Immature natural killer cell (primary cell): Measurements from ENCODE around the gene WASHC2C. TPM values are rescaled to one million over a fixed set of nuclear protein-coding genes. Genes with fewer than 3 reads are reported as not detected.
"Not testable (repeated sequence)": the region's sequence is repeated elsewhere in the genome, so short reads cannot be mapped to it uniquely, and the experiment has no call there.

Source experiments
- DNase-seq, 3 donors: peaks; one replicate each; pipeline ENCODE4 v3.0.0; 2022; ENCODE audit warnings: mixed read lengths in 1 of 3
- H3K27ac Mint-ChIP-seq, 6 donors: one replicate each; pipeline ENCODE4 v1.8.0; 2020; ENCODE audit warnings: mixed read lengths in 6 of 6, mild to moderate bottlenecking in 5 of 6, inconsistent platforms in 4 of 6, moderate library complexity in 3 of 6
- H3K27me3 Mint-ChIP-seq, 3 donors: one replicate each; pipeline ENCODE4 v1.8.0; 2020 to 2021; ENCODE audit warnings: low read depth in 3 of 3, mild to moderate bottlenecking in 3 of 3, mixed read lengths in 3 of 3, moderate library complexity in 3 of 3, inconsistent platforms in 1 of 3
- H3K36me3 Mint-ChIP-seq, 3 donors: one replicate each; pipeline ENCODE4 v1.8.0; 2020; ENCODE audit warnings: mixed read lengths in 3 of 3, inconsistent platforms in 2 of 3, mild to moderate bottlenecking in 2 of 3
- H3K4me1 Mint-ChIP-seq, 2 donors: one replicate each; pipeline ENCODE4 v1.8.0; 2020; ENCODE audit warnings: inconsistent platforms in 2 of 2, mild to moderate bottlenecking in 2 of 2, mixed read lengths in 2 of 2, moderate library complexity in 1 of 2
- H3K4me3 Mint-ChIP-seq, 5 donors: one replicate each; pipeline ENCODE4 v1.8.0; 2020; ENCODE audit warnings: mild to moderate bottlenecking in 5 of 5, mixed read lengths in 5 of 5, inconsistent platforms in 3 of 5, moderate library complexity in 3 of 5
- H3K9me3 Mint-ChIP-seq, 6 donors: one replicate each; pipeline ENCODE4 v1.8.0; 2020; ENCODE audit warnings: mild to moderate bottlenecking in 6 of 6, mixed read lengths in 6 of 6, inconsistent platforms in 4 of 6, moderate library complexity in 3 of 6
- polyA plus RNA-seq, 3 donors: library from polyadenylated mRNA; unstranded; fragments of 300-500 nt; fragmentation: Illumina TruSeq; gene quantifications; one replicate each; pipeline ENCODE4 v1.2.3, GENCODE V29; 2021

Gene WASHC2C
- polyA plus RNA-seq, 3 donors from 2014 or later: 6.0 to 26.1 (median 14.6) TPM

DNA sequence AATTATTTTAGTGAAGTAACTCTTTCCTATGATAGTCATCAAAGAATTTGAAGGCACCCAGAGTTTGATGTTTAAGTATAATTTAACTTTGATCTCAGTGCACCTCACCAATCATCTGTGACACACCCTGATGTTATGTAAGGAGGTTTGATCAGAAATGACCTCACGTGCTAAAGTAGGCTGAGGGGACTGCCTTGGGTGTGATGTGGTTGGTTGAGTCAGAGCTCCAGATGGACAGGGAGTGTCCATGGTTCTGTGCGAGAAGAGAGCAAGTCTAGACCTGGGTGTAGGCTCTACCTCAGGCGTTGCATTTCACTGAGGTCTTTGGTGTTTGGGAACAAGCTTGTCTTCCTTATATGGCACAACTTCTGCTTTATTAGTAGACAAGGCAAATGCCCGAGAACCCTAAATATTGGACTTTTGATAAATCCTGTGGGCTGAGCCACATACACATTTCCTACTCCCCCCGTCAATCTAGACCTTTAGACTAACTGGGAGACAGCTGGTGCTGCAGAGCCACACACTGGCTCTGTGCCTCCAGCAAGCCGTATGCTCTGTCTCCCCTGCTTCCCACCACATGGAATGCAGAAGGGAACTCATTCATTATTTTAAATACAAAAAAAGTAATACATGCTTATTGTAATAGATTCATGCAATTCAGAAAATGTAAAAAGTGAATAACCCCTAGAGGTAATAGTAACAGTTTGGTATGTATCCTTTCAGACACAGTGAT lies 63.8 kb downstream of the WASHC2C start:
- H3K36me3 Mint-ChIP-seq: peaks cover 17 to 34% (median 32%) of the 10 kb centered on the region in 3 donors
- not testable (repeated sequence) for DNase-seq, H3K4me3 Mint-ChIP-seq, H3K9me3 Mint-ChIP-seq, H3K27ac Mint-ChIP-seq, H3K4me1 Mint-ChIP-seq, H3K27me3 Mint-ChIP-seq

DNA sequence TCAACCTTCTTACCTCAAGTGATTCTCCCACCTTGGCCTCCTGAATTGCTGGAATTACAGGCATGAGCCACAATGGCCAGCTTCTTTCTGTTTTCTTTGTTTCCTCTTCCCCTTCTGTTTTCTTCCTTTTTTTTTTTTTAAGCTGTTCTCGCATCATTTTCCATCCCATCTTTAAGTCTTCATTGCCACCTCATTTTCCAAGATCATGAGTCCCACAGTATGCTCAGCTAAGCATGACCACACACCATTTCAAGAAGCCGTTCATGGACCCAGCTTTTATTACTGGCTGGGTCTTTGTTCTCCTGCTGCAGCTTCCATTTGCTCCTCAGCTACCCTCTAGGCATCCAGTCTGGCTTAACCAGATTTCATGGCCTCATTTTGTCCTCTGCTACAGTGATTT lies 67.7 kb downstream of the WASHC2C start:
- not testable (repeated sequence) for DNase-seq, H3K27me3 Mint-ChIP-seq, H3K27ac Mint-ChIP-seq, H3K9me3 Mint-ChIP-seq, H3K4me3 Mint-ChIP-seq, H3K4me1 Mint-ChIP-seq
- peaks cover 16 to 23% (median 22%) of the 10 kb centered on the region in 3 donors for H3K36me3 Mint-ChIP-seq

DNA sequence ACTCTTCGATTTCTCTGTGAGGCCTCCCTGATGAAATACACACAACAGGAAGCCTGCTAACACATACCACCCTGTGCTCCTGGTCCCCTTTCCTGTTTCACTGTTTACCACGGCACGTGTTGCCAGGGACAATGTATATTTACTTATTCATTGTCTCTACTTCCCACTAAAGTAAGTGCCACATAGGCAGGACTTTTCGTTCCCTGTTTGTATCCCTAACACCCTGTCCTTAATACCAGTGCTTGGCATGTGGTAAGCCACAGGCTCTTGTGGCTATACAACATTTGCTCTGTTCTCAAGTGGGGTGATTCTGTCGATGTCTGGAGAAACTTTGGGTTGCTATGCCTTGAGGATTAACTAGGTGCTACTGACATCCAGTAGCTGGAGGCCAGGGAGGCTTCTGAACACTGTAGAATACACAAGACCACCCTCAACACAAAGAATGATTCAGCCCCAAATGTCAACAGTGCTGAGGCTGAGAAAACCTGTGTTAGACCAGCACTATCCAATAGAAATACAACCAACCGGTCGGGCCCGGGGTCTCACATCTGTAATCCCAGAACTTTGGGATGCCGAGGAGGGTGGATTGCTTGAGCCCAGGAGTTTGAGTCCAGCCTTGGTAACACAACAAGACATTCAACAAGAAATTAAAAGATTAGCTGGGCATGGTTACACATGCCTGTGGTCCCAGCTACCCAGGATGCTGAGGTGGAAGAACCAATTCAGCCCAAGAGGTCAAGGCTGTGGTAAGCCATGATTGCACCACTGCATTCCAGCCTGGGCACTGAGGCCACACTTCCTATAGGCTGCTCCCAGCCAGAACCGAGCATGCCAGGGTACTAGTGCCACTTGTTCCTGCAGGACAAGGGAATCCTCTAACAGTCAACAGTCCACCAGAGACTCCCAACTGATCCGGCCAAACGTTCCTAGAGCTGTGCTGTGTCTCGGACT lies 76.3 kb downstream of the WASHC2C start:
- H3K27me3 Mint-ChIP-seq, DNase-seq, H3K4me1 Mint-ChIP-seq, H3K27ac Mint-ChIP-seq, H3K9me3 Mint-ChIP-seq, H3K4me3 Mint-ChIP-seq, H3K36me3 Mint-ChIP-seq: not testable (repeated sequence)

DNA sequence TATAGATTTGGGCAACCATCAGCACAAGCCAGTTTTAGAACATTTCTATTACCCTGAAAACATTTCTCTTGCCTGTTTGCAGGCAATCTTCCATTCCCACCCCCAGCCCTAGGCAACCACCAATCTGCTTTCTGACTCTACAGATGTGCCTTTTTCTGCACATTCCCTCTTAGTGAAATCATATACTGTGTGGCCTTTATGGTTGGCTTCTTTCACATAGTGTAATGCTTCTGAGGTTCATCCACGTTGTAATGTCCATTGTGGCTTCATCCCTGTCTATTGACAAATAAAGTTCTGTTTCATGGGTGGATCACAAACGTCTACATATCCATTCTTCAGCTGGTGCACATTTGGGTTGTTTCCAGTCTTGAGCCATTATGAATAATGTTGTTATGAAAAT lies 77.9 kb downstream of the WASHC2C start:
- not testable (repeated sequence) for H3K36me3 Mint-ChIP-seq, H3K4me1 Mint-ChIP-seq, H3K9me3 Mint-ChIP-seq, H3K4me3 Mint-ChIP-seq, H3K27me3 Mint-ChIP-seq, H3K27ac Mint-ChIP-seq, DNase-seq

DNA sequence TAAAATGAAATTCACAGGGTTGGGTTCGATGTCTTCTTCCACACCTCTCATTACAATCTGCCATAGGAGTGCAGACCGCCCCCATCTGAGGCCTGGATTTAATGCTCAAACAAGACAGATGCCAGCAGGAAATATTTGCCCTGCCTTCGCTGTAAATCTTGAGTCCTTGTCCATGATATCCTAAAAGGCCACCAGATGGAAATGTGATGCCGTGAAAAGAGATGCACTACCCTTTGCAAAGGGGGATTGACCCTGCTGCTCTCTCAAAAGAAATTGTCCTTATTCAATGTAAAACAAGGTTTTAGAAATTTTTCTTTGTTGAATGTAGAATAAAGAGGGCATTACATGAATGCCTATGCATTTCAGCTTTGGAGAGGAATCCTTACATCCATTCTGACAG lies 82.8 kb downstream of the WASHC2C start:
- Mint-ChIP-seq H3K4me1 (no peaks in the 10 kb centered on the region), H3K9me3 (no peaks in the 10 kb centered on the region), H3K36me3 (no peaks in the 10 kb centered on the region), H3K27ac (no peak overlapping the region), H3K4me3 (no peak overlapping the region), H3K27me3 (peaks cover 0 to 12% (median 1%) of the 10 kb centered on the region in 3 donors)
- DNase-seq: no peak

DNA sequence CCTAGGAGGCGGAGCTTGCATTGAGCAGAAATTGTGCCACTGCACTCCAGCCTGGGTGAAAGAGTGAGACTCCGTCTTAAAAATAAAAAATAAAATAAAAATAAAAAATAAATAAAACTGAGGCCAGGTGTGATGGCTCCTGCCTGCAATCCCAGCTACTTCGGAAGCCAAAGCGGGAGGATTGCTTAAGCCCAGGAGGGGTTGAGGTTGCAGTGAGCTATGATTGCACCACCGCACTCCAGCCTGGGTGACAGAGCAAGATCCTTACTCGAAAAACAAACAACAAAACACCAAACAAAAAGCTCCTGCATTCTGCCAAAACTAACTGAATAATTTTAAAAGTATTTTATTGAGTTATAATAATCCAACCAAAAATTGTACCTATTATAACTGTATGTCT lies 84.0 kb downstream of the WASHC2C start:
- Mint-ChIP-seq H3K4me3 (no peak overlapping the region), H3K9me3 (peaks cover 0 to 1% (median 0%) of the 10 kb centered on the region in 6 donors), H3K27me3 (peaks cover 0 to 12% (median 1%) of the 10 kb centered on the region in 3 donors), H3K36me3 (no peaks in the 10 kb centered on the region), H3K27ac (no peak overlapping the region), H3K4me1 (no peaks in the 10 kb centered on the region)
- no peak for DNase-seq

DNA sequence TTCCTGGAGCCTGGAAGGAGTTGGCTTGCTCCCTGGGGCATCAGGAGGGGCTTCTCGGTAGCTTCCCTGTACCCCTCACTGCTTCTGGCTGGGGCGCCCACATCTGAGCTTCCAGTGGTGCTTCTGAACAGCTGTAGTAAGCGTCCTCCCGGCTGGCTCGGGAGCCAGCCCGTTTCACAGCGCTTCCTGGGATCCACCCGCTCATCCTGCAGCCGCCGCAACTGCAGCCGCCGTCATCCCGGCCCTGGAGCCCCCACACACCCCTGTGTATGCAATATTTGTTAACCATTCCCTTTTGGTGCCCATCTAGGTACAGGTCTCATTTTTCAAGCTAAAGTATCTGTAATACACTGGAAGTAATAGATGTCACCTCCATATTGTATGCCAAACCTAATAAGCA lies 85.9 kb downstream of the WASHC2C start:
- not testable (repeated sequence) for H3K36me3 Mint-ChIP-seq, H3K4me1 Mint-ChIP-seq, H3K27ac Mint-ChIP-seq, H3K4me3 Mint-ChIP-seq, H3K9me3 Mint-ChIP-seq, H3K27me3 Mint-ChIP-seq, DNase-seq

DNA sequence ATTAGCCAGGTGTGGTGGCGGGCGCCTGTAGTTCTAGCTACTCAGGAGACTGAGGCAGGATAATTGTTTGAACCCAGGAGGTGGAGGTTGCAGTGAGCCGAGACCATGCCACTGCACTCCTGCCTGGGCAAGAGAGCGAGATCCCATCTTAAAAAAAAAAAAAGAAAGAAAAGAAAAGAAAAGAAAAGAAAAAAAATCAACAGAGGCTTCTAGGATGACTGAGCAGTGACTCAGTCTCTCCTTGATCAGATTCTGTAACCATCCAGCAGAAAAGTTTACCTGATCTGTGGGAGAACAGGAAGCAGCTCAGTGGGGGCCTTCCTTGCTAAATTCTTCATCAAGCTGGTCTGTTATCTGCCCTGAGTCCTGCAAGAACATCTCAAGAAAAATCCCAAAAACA lies 87.1 kb downstream of the WASHC2C start:
- not testable (repeated sequence) for H3K36me3 Mint-ChIP-seq

DNA sequence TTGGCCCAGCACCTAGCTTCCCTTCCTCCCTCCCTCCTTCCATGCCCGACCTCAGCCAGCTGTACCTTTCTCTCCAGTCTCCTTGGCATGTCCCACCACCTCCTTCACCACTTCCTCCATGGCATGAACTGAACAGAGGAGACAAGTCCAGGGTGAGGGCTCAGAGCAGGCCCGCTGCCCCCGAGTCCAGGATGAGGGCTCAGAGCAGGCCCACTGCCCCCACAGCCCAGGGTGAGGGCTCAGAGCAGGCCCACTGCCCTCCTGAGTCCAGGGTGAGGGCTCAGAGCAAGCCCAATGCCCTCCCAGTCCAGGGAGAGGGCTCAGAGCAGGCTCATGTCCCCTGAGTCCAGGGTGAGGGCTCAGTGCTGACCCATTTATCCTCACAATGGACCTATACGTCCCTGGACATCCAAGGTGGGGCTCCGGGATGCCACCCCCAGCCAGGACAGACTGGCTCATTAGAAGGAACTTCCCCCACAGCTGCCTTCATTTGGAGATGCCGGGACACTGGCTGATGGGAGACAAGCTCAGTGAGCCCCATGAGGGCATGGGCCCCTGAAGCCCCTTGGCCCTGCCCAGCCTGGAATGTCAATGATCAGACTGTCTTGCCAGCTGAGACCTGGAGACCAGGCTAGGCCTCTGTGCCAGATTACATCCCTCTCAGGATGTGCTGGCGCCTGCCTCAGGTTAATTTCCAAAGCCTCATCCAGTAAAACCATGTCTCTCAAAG lies 90.2 kb downstream of the WASHC2C start:
- H3K36me3 Mint-ChIP-seq: no peaks in the 10 kb centered on the region

More for the DNA sequence above, 87.1 kb downstream of the WASHC2C start:
- H3K4me3 Mint-ChIP-seq, DNase-seq, H3K9me3 Mint-ChIP-seq, H3K27me3 Mint-ChIP-seq, H3K4me1 Mint-ChIP-seq, H3K27ac Mint-ChIP-seq: not testable (repeated sequence)

DNA sequence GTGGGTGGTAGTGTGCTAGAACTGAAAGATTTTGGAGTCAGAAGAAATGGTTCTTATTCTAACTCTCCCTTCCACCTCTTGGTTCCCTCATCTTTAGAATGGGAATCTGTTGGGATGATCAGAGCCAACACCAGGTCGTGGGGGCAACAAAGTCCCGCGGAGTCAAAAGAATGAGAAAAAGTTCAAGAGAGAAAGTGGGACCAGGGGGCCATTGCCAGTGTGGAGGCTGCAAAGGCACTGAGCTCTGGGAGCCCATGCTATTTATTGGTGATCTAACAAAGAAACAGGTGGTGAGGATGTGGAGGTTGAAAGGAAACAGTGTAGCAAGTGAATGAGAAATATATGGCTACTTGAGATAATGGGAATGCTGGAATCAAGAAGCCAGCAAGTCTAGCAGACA lies 90.8 kb downstream of the WASHC2C start:
- no peak overlapping the region for H3K4me3 Mint-ChIP-seq
- peaks cover 0 to 2% (median 0%) of the 10 kb centered on the region in 6 donors for H3K9me3 Mint-ChIP-seq
- H3K27ac Mint-ChIP-seq: peak overlapping the region in 1 of 6 donors; percentile 53
- H3K27me3 Mint-ChIP-seq: peaks cover 0 to 2% (median 1%) of the 10 kb centered on the region in 3 donors
- no peaks in the 10 kb centered on the region for H3K36me3 Mint-ChIP-seq
- no peak for DNase-seq
- H3K4me1 Mint-ChIP-seq: no peaks in the 10 kb centered on the region

More for the DNA sequence above, 90.2 kb downstream of the WASHC2C start:
- H3K9me3 Mint-ChIP-seq: peaks cover 0 to 2% (median 0%) of the 10 kb centered on the region in 6 donors
- H3K4me3 Mint-ChIP-seq: no peak overlapping the region
- no peak for DNase-seq
- no peaks in the 10 kb centered on the region for H3K4me1 Mint-ChIP-seq
- H3K27ac Mint-ChIP-seq: no peak overlapping the region
- peaks cover 1 to 3% (median 2%) of the 10 kb centered on the region in 3 donors for H3K27me3 Mint-ChIP-seq

DNA sequence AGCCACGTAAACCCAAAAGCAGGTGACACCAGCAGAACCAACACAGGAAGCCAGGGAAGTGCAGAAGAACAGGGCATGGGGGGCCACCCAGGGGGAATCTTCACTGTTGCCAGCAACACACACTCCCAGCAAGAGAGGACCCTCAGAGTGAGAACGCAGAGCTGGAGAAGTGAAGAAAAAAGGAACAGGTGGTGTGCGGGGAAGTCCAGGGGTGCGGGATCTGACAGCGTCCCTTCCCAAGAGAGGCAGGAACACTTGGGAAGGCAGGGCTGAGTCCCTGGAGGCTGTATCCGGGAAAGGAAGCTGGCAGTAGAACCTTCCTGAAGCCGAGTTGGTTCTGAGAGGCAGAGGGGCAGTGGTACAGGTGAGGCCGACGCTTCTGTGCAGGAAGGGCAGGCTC lies 92.5 kb downstream of the WASHC2C start:
- no peak for DNase-seq
- peak overlapping the region in 1 of 6 donors; percentile 5 for H3K27ac Mint-ChIP-seq
- H3K4me3 Mint-ChIP-seq: no peak overlapping the region
- no peaks in the 10 kb centered on the region for H3K4me1 Mint-ChIP-seq
- H3K36me3 Mint-ChIP-seq: peaks cover 0 to 2% (median 0%) of the 10 kb centered on the region in 3 donors
- H3K9me3 Mint-ChIP-seq: peaks cover 0 to 2% (median 0%) of the 10 kb centered on the region in 6 donors
- H3K27me3 Mint-ChIP-seq: peaks cover 0 to 2% (median 1%) of the 10 kb centered on the region in 3 donors

DNA sequence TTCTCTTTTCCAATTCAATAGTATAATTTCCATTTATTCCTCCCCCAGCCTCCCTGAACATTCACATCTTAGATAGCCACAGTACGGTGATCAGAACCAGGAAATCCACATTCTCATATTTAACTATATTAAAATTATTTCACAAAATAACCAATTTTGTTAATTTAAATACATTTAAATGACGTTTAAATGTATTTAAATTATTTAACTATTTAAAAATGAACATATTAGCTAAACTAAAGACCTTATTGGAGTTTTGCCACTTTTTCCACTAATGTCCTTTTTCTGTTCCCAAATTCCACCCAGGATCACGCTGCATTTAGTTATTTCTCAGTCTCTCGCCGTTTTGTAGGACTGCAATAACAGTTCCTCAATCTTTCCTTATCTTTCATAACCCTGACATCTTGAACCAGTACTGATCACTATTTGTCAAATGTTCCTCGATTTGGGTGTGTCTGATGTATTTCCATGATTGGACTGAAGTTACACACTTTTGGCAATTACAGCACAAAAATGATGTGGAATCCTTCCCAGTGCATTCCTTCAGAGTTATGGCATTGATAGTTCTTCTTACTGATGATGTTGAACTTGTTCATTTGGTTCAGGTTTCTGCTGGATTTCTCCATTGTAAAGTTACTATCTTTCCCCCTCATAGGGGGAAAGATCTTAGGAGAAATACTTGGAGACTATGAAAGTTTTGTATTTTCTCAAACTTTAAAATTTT lies 93.2 kb downstream of the WASHC2C start:
- not testable (repeated sequence) for H3K27ac Mint-ChIP-seq, H3K4me3 Mint-ChIP-seq, DNase-seq, H3K4me1 Mint-ChIP-seq, H3K36me3 Mint-ChIP-seq, H3K9me3 Mint-ChIP-seq, H3K27me3 Mint-ChIP-seq

DNA sequence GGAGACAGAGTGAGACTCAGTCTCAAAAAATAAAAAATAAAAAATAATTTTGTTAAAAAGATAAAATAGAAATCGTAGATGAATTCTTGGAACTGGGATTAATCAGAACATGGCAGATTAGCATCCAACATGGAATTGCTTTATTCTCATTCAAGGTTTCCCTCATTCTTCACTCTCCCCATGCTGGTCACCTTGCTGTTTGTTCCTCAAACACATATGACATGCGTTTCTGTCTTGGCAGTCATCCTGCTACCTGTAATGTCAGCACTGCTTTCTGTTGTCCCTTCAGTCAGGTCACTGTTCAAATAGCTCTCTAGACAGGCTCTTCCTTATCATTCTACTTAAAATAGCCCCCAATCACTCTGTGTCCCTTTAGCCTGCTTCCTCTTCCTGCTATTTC lies 95.9 kb downstream of the WASHC2C start:
- H3K4me3 Mint-ChIP-seq, DNase-seq, H3K36me3 Mint-ChIP-seq, H3K27ac Mint-ChIP-seq, H3K27me3 Mint-ChIP-seq, H3K9me3 Mint-ChIP-seq, H3K4me1 Mint-ChIP-seq: not testable (repeated sequence)
